Neural cell (in vitro differentiated cells): ENCODE data around the gene FASTKD1. TPM values are rescaled to one million over a fixed set of nuclear protein-coding genes. Genes with fewer than 3 reads are reported as not detected.
A peak's percentile ranks its signal among the peaks of the same experiment; 100 is the strongest.

ENCODE experiments used
- H2AFZ ChIP-seq: fragments of 200-600, 300-800 bp; sonication (generic), shearing (Covaris generic); 2 replicates; pipeline ENCODE4 v1.6.0; 2014; ENCODE audit warnings: low read depth, mild to moderate bottlenecking, antibody characterized with exemption, low read length, moderate library complexity
- H3F3A ChIP-seq: fragments of 200-600 bp; shearing (Covaris generic); 2 replicates; pipeline ENCODE4 v1.6.1; 2016; ENCODE audit warnings: mild to moderate bottlenecking, moderate library complexity, mixed read lengths, antibody characterized with exemption, low read length; ENCODE audit not compliant: insufficient read depth, poor library complexity, severe bottlenecking
- H3K27ac ChIP-seq: fragments of 200-600, 300-800 bp; sonication (generic), shearing (Covaris generic); 2 replicates; pipeline ENCODE4 v1.5.1; 2014; ENCODE audit warnings: mild to moderate bottlenecking, low read length, moderate library complexity
- H3K27me3 ChIP-seq: fragments of 300-800, 200-600 bp; sonication (generic), shearing (Covaris generic); 2 replicates; pipeline ENCODE4 v1.6.0; 2014; ENCODE audit warnings: mild to moderate bottlenecking, low read depth, low read length, moderate library complexity; ENCODE audit not compliant: insufficient read depth
- H3K36me3 ChIP-seq: fragments of 300-800, 200-600 bp; sonication (generic), shearing (Covaris generic); 2 replicates; pipeline ENCODE4 v1.5.1; 2014; ENCODE audit warnings: mild to moderate bottlenecking, antibody characterized with exemption, low read length, moderate library complexity; ENCODE audit not compliant: insufficient read depth
- H3K4me2 ChIP-seq: fragments of 300-800, 200-600 bp; sonication (generic), shearing (Covaris generic); 2 replicates; pipeline ENCODE4 v1.6.0; 2014; ENCODE audit warnings: mild to moderate bottlenecking, low read length
- H3K4me3 ChIP-seq: fragments of 300-800, 200-600 bp; sonication (generic), shearing (Covaris generic); 2 replicates; pipeline ENCODE4 v1.5.1; 2014; ENCODE audit warnings: mild to moderate bottlenecking, low read length, moderate library complexity
- H3K79me2 ChIP-seq: fragments of 200-600 bp; shearing (Covaris generic); replicated peaks from 2 replicates; pipeline ENCODE4 v1.6.0; 2014; ENCODE audit warnings: mild to moderate bottlenecking, low read length, moderate library complexity; ENCODE audit not compliant: insufficient read depth
- H3K9ac ChIP-seq: fragments of 300-800, 200-600 bp; sonication (generic), shearing (Covaris generic); 2 replicates; pipeline ENCODE4 v1.6.1; 2016; ENCODE audit warnings: mild to moderate bottlenecking, low read length, mixed read lengths
- H3K9me2 ChIP-seq: fragments of 200-600 bp; shearing (Covaris generic); 2 replicates; pipeline ENCODE4 v1.6.1; 2016; ENCODE audit warnings: mild to moderate bottlenecking, low read length, mixed read lengths; ENCODE audit not compliant: insufficient read depth
- H3K9me3 ChIP-seq: fragments of 200-600, 300-800 bp; sonication (generic), shearing (Covaris generic); 2 replicates; pipeline ENCODE4 v1.6.1; 2016; ENCODE audit warnings: mild to moderate bottlenecking, mixed run types, low read length, moderate library complexity, mixed read lengths
- H4K20me1 ChIP-seq: fragments of 200-600 bp; shearing (Covaris generic); 2 replicates; pipeline ENCODE4 v1.6.1; 2016; ENCODE audit warnings: mild to moderate bottlenecking, mixed run types; ENCODE audit not compliant: insufficient read depth
- CTCF ChIP-seq: fragments of 450-650 bp; IDR thresholded peaks from 2 replicates; pipeline ENCODE4 v1.5.1; 2014; ENCODE audit warnings: antibody characterized with exemption, mild to moderate bottlenecking, moderate library complexity; ENCODE audit not compliant: poor library complexity, severe bottlenecking
- EP300 ChIP-seq: fragments of 450-650 bp; conservative IDR thresholded peaks from 2 replicates; pipeline ENCODE4 v1.6.1; 2014; ENCODE audit warnings: antibody characterized with exemption, mild to moderate bottlenecking, moderate library complexity; ENCODE audit not compliant: poor library complexity, severe bottlenecking
- EZH2 ChIP-seq: fragments of 200-600, 300-800 bp; shearing (Covaris generic), sonication (generic); IDR thresholded peaks from 2 replicates; pipeline ENCODE4 v1.6.1; 2014; ENCODE audit warnings: antibody characterized with exemption, low read length, borderline replicate concordance, mild to moderate bottlenecking; ENCODE audit not compliant: insufficient read depth, poor library complexity, severe bottlenecking
- MXI1 ChIP-seq: fragments of 450-650 bp; conservative IDR thresholded peaks from 2 replicates; pipeline ENCODE4 v1.6.1; 2014; ENCODE audit warnings: antibody characterized with exemption, mild to moderate bottlenecking; ENCODE audit not compliant: poor library complexity, severe bottlenecking
- POLR2AphosphoS5 ChIP-seq: IDR thresholded peaks from 2 replicates; pipeline ENCODE4 v1.6.1; 2012
- RAD21 ChIP-seq: fragments of 450-650 bp; conservative IDR thresholded peaks from 2 replicates; pipeline ENCODE4 v1.6.1; 2014; ENCODE audit warnings: antibody characterized with exemption, mild to moderate bottlenecking, moderate library complexity
- REST ChIP-seq: IDR thresholded peaks from 2 replicates; pipeline ENCODE4 v1.6.1; 2012; ENCODE audit warnings: borderline replicate concordance
- SMC3 ChIP-seq: fragments of 450-650 bp; conservative IDR thresholded peaks from 2 replicates; pipeline ENCODE4 v1.6.1; 2014; ENCODE audit warnings: antibody characterized with exemption, mild to moderate bottlenecking, moderate library complexity; ENCODE audit not compliant: poor library complexity
- TAF1 ChIP-seq: IDR thresholded peaks from 2 replicates; pipeline ENCODE4 v1.6.1; 2012; ENCODE audit warnings: low read depth
- polyA plus RNA-seq: library from polyadenylated mRNA; depleted of rRNA; stranded (reverse); fragments of >200 nt; gene quantifications from 2 replicates; pipeline ENCODE4 v1.2.3, GENCODE V29; 2014

FASTKD1 gene
- polyA plus RNA-seq, 1 donor from 2014 or later: 50.3 TPM

GRCh38 chr2:169585673-169586072 is 12.0 kb upstream of the FASTKD1 start:
- TF ChIP-seq SMC3 (no peak), TAF1 (no peak), POLR2AphosphoS5 (no peak), RAD21 (no peak), EZH2 (no peak), CTCF (no peak), MXI1 (no peak), REST (no peak), EP300 (no peak)
- Histone ChIP-seq H4K20me1 (no peaks in the 10 kb centered on the region), H3K9me3 (no peaks in the 10 kb centered on the region), H3K9me2 (no peaks in the 10 kb centered on the region), H3K9ac (peak overlapping the region; percentile 93), H3F3A (no peaks in the 10 kb centered on the region), H3K4me3 (peak overlapping the region; percentile 89), H3K36me3 (no peaks in the 10 kb centered on the region), H3K79me2 (peaks cover 49% of the 10 kb centered on the region), H2AFZ (no peak overlapping the region), H3K4me2 (peak overlapping the region; percentile 80), H3K27ac (peak overlapping the region; percentile 95), H3K27me3 (no peaks in the 10 kb centered on the region)

- no peak for TF ChIP-seq EZH2
- TF ChIP-seq EP300: peak; percentile 82
- no peak for TF ChIP-seq CTCF
- peak; percentile 91 for TF ChIP-seq REST
- peak; percentile 61 for TF ChIP-seq TAF1
- TF ChIP-seq RAD21: peak; percentile 22
- TF ChIP-seq SMC3: peak; percentile 43
- peak; percentile 95 for TF ChIP-seq POLR2AphosphoS5
- TF ChIP-seq MXI1: peak; percentile 91
- Histone ChIP-seq H3K27ac (peak within 1 kb of the TSS; percentile 95), H2AFZ (peak within 1 kb of the TSS; percentile 98), H3K9me3 (no peaks in the 10 kb centered on the region), H3K36me3 (no peaks in the 10 kb centered on the region), H3K9me2 (no peaks in the 10 kb centered on the region), H3K27me3 (no peaks in the 10 kb centered on the region), H3K4me3 (peak within 1 kb of the TSS; percentile 89), H3K4me2 (peak within 1 kb of the TSS; percentile 12), H4K20me1 (no peaks in the 10 kb centered on the region), H3K9ac (peak within 1 kb of the TSS; percentile 93), H3F3A (no peaks in the 10 kb centered on the region), H3K79me2 (peaks cover 39% of the 10 kb centered on the region)
Observed at GRCh38 chr2:169584005-169584877, 10.6 kb upstream of the FASTKD1 start, which contains the start of gene PPIG. TSS of gene PPIG (plus strand) at chr2:169584351. CDS start at chr2:169604042, 19,691 bp downstream.
